ENCODE measurements around the gene USP15.

USP15 gene

GRCh38 chr12:62301080-62301798, 41.0 kb downstream of the USP15 start:
- TF ChIP-seq CREB1 (IDR thresholded peaks at IDR 0.05; ENCODE audit: low read depth): no peak
- no peak for TF ChIP-seq ZBTB7A (IDR thresholded peaks at IDR 0.05; ENCODE audit: low read depth)
- TF ChIP-seq EP300 (IDR thresholded peaks at IDR 0.05; ENCODE audit: borderline replicate concordance): no peak
- no peak for TF ChIP-seq RAD21 (IDR thresholded peaks at IDR 0.05; ENCODE audit: low read depth)
- no peak for TF ChIP-seq USF1 (IDR thresholded peaks at IDR 0.05)
- TF ChIP-seq TCF12 (IDR thresholded peaks at IDR 0.05; ENCODE audit: low read depth): no peak
- no peak for TF ChIP-seq EGR1 (IDR thresholded peaks at IDR 0.05)

GRCh38 chr12:62301799-62302133, 41.6 kb downstream of the USP15 start:
- TF ChIP-seq TAF1 (IDR thresholded peaks at IDR 0.05; ENCODE audit: low read depth): no peak
- TF ChIP-seq EGR1 (IDR thresholded peaks at IDR 0.05): no peak
- TF ChIP-seq CEBPB (IDR thresholded peaks at IDR 0.05): no peak
- no peak for TF ChIP-seq FOXM1 (IDR thresholded peaks at IDR 0.05; ENCODE audit: borderline replicate concordance, low read depth)
- no peak for TF ChIP-seq REST (IDR thresholded peaks at IDR 0.05; ENCODE audit: low read depth)
- no peak for TF ChIP-seq NFIC (IDR thresholded peaks at IDR 0.05)
- no peak for TF ChIP-seq CREB1 (IDR thresholded peaks at IDR 0.05; ENCODE audit: low read depth)
- no peak for TF ChIP-seq EP300 (IDR thresholded peaks at IDR 0.05; ENCODE audit: borderline replicate concordance)
- TF ChIP-seq MAX (IDR thresholded peaks at IDR 0.05): no peak
- no peak for TF ChIP-seq USF1 (IDR thresholded peaks at IDR 0.05)
- no peak for TF ChIP-seq TEAD4 (IDR thresholded peaks at IDR 0.05)
- no peak for TF ChIP-seq YY1 (IDR thresholded peaks at IDR 0.05; ENCODE audit: low read depth)

- TF ChIP-seq CREB1 (IDR thresholded peaks at IDR 0.05; ENCODE audit: low read depth) (no peak), CEBPB (IDR thresholded peaks at IDR 0.05) (no peak), TCF12 (IDR thresholded peaks at IDR 0.05; ENCODE audit: low read depth) (no peak), TAF1 (IDR thresholded peaks at IDR 0.05; ENCODE audit: low read depth) (no peak), ZBTB7A (IDR thresholded peaks at IDR 0.05; ENCODE audit: low read depth) (no peak)
Measured at GRCh38 chr12:62304560-62304959, 44.4 kb downstream of the USP15 start.

GRCh38 chr12:62305778-62306177, 45.6 kb downstream of the USP15 start:
- no peak for TF ChIP-seq MAX (IDR thresholded peaks at IDR 0.05)
- TF ChIP-seq FOXM1 (IDR thresholded peaks at IDR 0.05; ENCODE audit: borderline replicate concordance, low read depth): no peak
- no peak for TF ChIP-seq NFIC (IDR thresholded peaks at IDR 0.05)

GRCh38 chr12:62306569-62307530, 46.6 kb downstream of the USP15 start:
- TF ChIP-seq ZBTB7A (IDR thresholded peaks at IDR 0.05; ENCODE audit: low read depth) (no peak), NFIC (IDR thresholded peaks at IDR 0.05) (no peak), TEAD4 (IDR thresholded peaks at IDR 0.05) (no peak), EP300 (IDR thresholded peaks at IDR 0.05; ENCODE audit: borderline replicate concordance) (no peak)

- TF ChIP-seq EGR1 (IDR thresholded peaks at IDR 0.05) (no peak), CREB1 (IDR thresholded peaks at IDR 0.05; ENCODE audit: low read depth) (no peak), USF1 (IDR thresholded peaks at IDR 0.05) (no peak), TEAD4 (IDR thresholded peaks at IDR 0.05) (no peak), FOXM1 (IDR thresholded peaks at IDR 0.05; ENCODE audit: borderline replicate concordance, low read depth) (no peak), TAF1 (IDR thresholded peaks at IDR 0.05; ENCODE audit: low read depth) (no peak), RAD21 (IDR thresholded peaks at IDR 0.05; ENCODE audit: low read depth) (no peak), REST (IDR thresholded peaks at IDR 0.05; ENCODE audit: low read depth) (no peak), NFIC (IDR thresholded peaks at IDR 0.05) (no peak), ZBTB7A (IDR thresholded peaks at IDR 0.05; ENCODE audit: low read depth) (no peak), EP300 (IDR thresholded peaks at IDR 0.05; ENCODE audit: borderline replicate concordance) (no peak), CEBPB (IDR thresholded peaks at IDR 0.05) (no peak), YY1 (IDR thresholded peaks at IDR 0.05; ENCODE audit: low read depth) (no peak), MAX (IDR thresholded peaks at IDR 0.05) (no peak), TCF12 (IDR thresholded peaks at IDR 0.05; ENCODE audit: low read depth) (no peak)
Measured at GRCh38 chr12:62308201-62308600, 48.0 kb downstream of the USP15 start.
